WTC11 (cell line): ENCODE data around the gene ADCY5. TPM values are rescaled to one million over a fixed set of nuclear protein-coding genes. Genes with fewer than 3 reads are reported as not detected.

Experiments used
- ATAC-seq: fragments of 200-7000 bp; cut with Tn5 transposase; 2 replicates; pipeline ENCODE4 v1.10.0; 2021; ENCODE audit warnings: mild to moderate bottlenecking, moderate library complexity
- CTCF ChIA-PET: fragments of 300-600 bp; sonication (Branson Sonifier 250); formaldehyde crosslinking; loops from one replicate; lab custom pipeline; 2021; ENCODE audit warnings: antibody characterized with exemption; lab: Charles Lee
- POLR2A ChIA-PET: fragments of 350-600 bp; sonication (Branson Sonifier 250); formaldehyde crosslinking; loops from one replicate; lab custom pipeline; 2021; ENCODE audit warnings: antibody characterized with exemption; lab: Charles Lee
- DNase-seq: peaks from one replicate; pipeline ENCODE4 v3.0.0; 2021; ENCODE audit warnings: low spot score
- H3K27ac Mint-ChIP-seq: 2 replicates; pipeline ENCODE4 v1.8.0; 2021; ENCODE audit warnings: mixed read lengths
- H3K27me3 Mint-ChIP-seq: 2 replicates; pipeline ENCODE4 v1.8.0; 2021; ENCODE audit warnings: low read depth, mild to moderate bottlenecking, moderate library complexity, mixed read lengths
- H3K36me3 Mint-ChIP-seq: 2 replicates; pipeline ENCODE4 v1.8.0; 2021; ENCODE audit warnings: mixed read lengths
- H3K4me1 Mint-ChIP-seq: 2 replicates; pipeline ENCODE4 v1.8.0; 2022; ENCODE audit warnings: mixed read lengths
- H3K4me3 Mint-ChIP-seq: 2 replicates; pipeline ENCODE4 v1.8.0; 2021; ENCODE audit warnings: mild to moderate bottlenecking, moderate library complexity, mixed read lengths
- H3K9me3 Mint-ChIP-seq: 2 replicates; pipeline ENCODE4 v1.8.0; 2021; ENCODE audit warnings: mixed read lengths
- FOXP1 ChIP-seq: sonication (generic); formaldehyde crosslinking; IDR thresholded peaks from 2 replicates; pipeline ENCODE4 v1.8.0; 2022; ENCODE audit warnings: missing genetic modification reagents, mild to moderate bottlenecking, moderate library complexity, borderline replicate concordance
- FOXP4 ChIP-seq: sonication (generic); formaldehyde crosslinking; IDR thresholded peaks from 2 replicates; pipeline ENCODE4 v1.8.0; 2022; ENCODE audit warnings: mild to moderate bottlenecking, missing genetic modification reagents
- GRHL2 ChIP-seq: fragments of 250-450 bp; sonication (Bioruptor Pico); IDR thresholded peaks from 2 replicates; pipeline ENCODE4 v1.8.0; 2022; ENCODE audit warnings: mild to moderate bottlenecking, moderate library complexity; ENCODE audit not compliant: insufficient replicate concordance, severe bottlenecking
- HMGA2 ChIP-seq: fragments of 250-450 bp; sonication (Bioruptor Pico); IDR thresholded peaks from 2 replicates; pipeline ENCODE4 v1.4.0; 2021; ENCODE audit warnings: mild to moderate bottlenecking, moderate library complexity
- HMGXB4 ChIP-seq: sonication (generic); formaldehyde crosslinking; IDR thresholded peaks from 2 replicates; pipeline ENCODE4 v1.8.1; 2023; ENCODE audit warnings: mild to moderate bottlenecking, moderate library complexity, missing genetic modification reagents
- PRDM15 ChIP-seq: sonication (generic); formaldehyde crosslinking; IDR thresholded peaks from 2 replicates; pipeline ENCODE4 v1.8.0; 2022; ENCODE audit warnings: missing genetic modification reagents
- RELA ChIP-seq: sonication (generic); formaldehyde crosslinking; IDR thresholded peaks from 2 replicates; pipeline ENCODE4 v1.8.1; 2022; ENCODE audit warnings: missing genetic modification reagents, mild to moderate bottlenecking, borderline replicate concordance
- SOX15 ChIP-seq: fragments of 250-450 bp; sonication (Bioruptor Pico); IDR thresholded peaks from 2 replicates; pipeline ENCODE4 v1.9.0; 2021; ENCODE audit warnings: mild to moderate bottlenecking
- ZMAT4 ChIP-seq: fragments of 250-450 bp; sonication (Bioruptor Pico); IDR thresholded peaks from 2 replicates; pipeline ENCODE4 v1.9.0; 2021; ENCODE audit warnings: mild to moderate bottlenecking
- total RNA-seq: library from RNA; stranded (reverse); gene quantifications from 3 replicates; pipeline ENCODE4 v1.2.3, GENCODE V29; 2021

ADCY5 gene
- total RNA-seq, 1 experiment from 2014 or later, result 23.5 TPM

GRCh38 chr3:123303976-123304560, 144.8 kb downstream of the ADCY5 start:
- ChIA-PET CTCF (interaction anchor here (1.3 to 2.3 kb wide), 2 partner anchors 11 to 18 kb away, joined by 7 to 8 read pairs; no protein-coding TSS in a partner anchor), POLR2A (no interaction called here)
- H3K9me3 Mint-ChIP-seq, result no peaks in the 10 kb centered on the region
- no peak overlapping the region; the same call in 1 of the 2 replicates for H3K27ac Mint-ChIP-seq
- H3K4me1 Mint-ChIP-seq, result peaks cover 33% of the 10 kb centered on the region
- ATAC-seq, result no peak
- TF ChIP-seq FOXP4 (CRISPR knock-in tag), result no peak
- H3K36me3 Mint-ChIP-seq, result peaks cover 53% of the 10 kb centered on the region
- no peak for DNase-seq
- no peak overlapping the region for H3K4me3 Mint-ChIP-seq
- H3K27me3 Mint-ChIP-seq, result no peaks in the 10 kb centered on the region

GRCh38 chr3:123302961-123303360, 145.9 kb downstream of the ADCY5 start:
- Mint-ChIP-seq H3K4me3 (no peak overlapping the region), H3K4me1 (peaks cover 23% of the 10 kb centered on the region), H3K27me3 (no peaks in the 10 kb centered on the region), H3K27ac (0 out of 2 replicates have a peak overlapping the region, but pooled peaks have one; percentile 8), H3K9me3 (no peaks in the 10 kb centered on the region), H3K36me3 (peaks cover 56% of the 10 kb centered on the region)
- DNase-seq, result no peak
- no peak for ATAC-seq
- CTCF ChIA-PET, result interaction anchor here (1.2 to 1.4 kb wide), 2 partner anchors 11 to 17 kb away, joined by 5 read pairs; no protein-coding TSS in a partner anchor
- POLR2A ChIA-PET, result interaction anchor here (1.6 kb wide), 1 partner anchor 12 kb away, joined by 5 read pairs; no protein-coding TSS in a partner anchor
- TF ChIP-seq SOX15 (CRISPR knock-in tag) (no peak), PRDM15 (CRISPR knock-in tag) (no peak), GRHL2 (CRISPR knock-in tag) (no peak), RELA (no peak), HMGA2 (CRISPR knock-in tag) (no peak)

- H3K4me1 Mint-ChIP-seq, result peaks cover 15% of the 10 kb centered on the region
- no peak overlapping the region for H3K27ac Mint-ChIP-seq
- ChIA-PET POLR2A (interaction anchor here (1.6 kb wide), 1 partner anchor 13 kb away, joined by 5 read pairs; no protein-coding TSS in a partner anchor), CTCF (interaction anchor here (1.2 to 1.9 kb wide), 3 partner anchors 13 to 146 kb away, joined by 3 to 8 read pairs (median 5); no protein-coding TSS in a partner anchor)
- DNase-seq (no peak), ATAC-seq (no peak)
- no peak overlapping the region for H3K4me3 Mint-ChIP-seq
- no peak for TF ChIP-seq HMGXB4 (CRISPR knock-in tag)
- no peak for TF ChIP-seq FOXP1
- TF ChIP-seq ZMAT4 (CRISPR knock-in tag), result no peak
- no peaks in the 10 kb centered on the region for H3K27me3 Mint-ChIP-seq
- H3K9me3 Mint-ChIP-seq, result no peaks in the 10 kb centered on the region
- peaks cover 50% of the 10 kb centered on the region for H3K36me3 Mint-ChIP-seq
Observed at GRCh38 chr3:123301331-123302184, 147.3 kb downstream of the ADCY5 start.
